ENCODE measurements around the gene B3GNT3. TPM values are rescaled to one million over a fixed set of nuclear protein-coding genes. Genes with fewer than 3 reads are reported as not detected.
A peak's percentile ranks its signal among the peaks of the same experiment; 100 is the strongest.

The B3GNT3 gene
- total and polyA plus RNA-seq, 2 of the 13 experiments (the other 11 are each of a cell fraction or from before 2014, with no cell fraction given), result 0.86 to 4.0 TPM

DNA sequence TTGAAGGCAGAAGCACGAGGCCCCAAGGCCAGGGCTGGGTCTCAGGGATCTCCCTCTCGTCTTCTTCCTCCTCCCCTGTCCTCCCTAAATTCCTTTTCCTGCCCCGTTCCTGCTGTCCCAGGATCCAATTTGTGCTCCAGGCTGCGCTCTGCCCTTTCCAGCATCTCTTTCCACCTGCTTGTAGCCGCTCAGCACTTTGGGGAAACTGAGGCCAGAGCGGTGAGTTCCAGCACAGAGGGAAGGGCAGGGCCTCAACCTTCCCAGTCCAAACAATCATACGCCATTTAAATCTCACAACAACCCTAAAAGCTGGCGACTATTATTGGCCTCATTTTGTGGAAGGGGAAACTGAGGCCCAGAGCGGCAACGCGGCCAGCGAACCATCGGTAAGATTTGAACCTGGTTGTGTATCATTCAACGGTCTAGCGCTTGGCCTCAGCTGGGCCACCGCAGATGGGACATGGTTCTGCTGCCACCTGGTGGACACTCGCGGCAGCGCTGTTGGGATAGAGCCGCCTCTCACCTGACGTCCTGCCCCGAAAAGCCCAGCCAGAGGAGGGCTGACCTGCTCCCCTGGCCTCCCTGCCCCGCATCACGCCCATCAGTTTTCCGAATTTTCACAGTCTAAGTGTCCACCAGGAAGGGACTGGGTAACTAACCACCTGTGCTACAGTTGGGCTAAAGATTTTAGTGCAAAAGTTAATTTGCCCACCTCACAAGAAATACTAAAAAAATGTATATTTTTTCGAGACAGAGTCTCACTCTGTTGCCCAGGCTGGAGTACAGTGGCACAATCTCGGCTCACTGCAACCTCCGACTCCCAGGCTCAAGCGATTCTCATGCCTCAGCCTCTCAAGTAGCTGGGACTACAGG, 60.6 kb downstream of the B3GNT3 start (continued):
- TF ChIP-seq, protein P1, sequence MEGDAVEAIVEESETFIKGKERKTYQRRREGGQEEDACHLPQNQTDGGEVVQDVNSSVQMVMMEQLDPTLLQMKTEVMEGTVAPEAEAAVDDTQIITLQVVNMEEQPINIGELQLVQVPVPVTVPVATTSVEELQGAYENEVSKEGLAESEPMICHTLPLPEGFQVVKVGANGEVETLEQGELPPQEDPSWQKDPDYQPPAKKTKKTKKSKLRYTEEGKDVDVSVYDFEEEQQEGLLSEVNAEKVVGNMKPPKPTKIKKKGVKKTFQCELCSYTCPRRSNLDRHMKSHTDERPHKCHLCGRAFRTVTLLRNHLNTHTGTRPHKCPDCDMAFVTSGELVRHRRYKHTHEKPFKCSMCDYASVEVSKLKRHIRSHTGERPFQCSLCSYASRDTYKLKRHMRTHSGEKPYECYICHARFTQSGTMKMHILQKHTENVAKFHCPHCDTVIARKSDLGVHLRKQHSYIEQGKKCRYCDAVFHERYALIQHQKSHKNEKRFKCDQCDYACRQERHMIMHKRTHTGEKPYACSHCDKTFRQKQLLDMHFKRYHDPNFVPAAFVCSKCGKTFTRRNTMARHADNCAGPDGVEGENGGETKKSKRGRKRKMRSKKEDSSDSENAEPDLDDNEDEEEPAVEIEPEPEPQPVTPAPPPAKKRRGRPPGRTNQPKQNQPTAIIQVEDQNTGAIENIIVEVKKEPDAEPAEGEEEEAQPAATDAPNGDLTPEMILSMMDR (CRISPR knock-in tag; IDR thresholded peaks at IDR 0.05), result peak; percentile 97
- TF ChIP-seq ZNF879 (CRISPR knock-in tag; IDR thresholded peaks at IDR 0.05), result no peak
- no peak for TF ChIP-seq ZNF446 (CRISPR knock-in tag; IDR thresholded peaks at IDR 0.05)
- TF ChIP-seq SNRNP70 (IDR thresholded peaks at IDR 0.05; ENCODE audit: low read depth, low read length), result no peak
- TF ChIP-seq, protein P2, sequence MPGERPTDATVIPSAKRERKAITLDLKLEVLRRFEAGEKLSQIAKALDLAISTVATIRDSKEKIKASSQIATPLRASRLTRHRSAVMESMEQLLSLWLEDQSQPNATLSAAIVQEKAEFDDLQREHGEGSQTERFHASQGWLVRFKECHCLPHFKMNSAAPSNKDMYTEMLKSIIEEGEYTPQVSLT (CRISPR knock-in tag; IDR thresholded peaks at IDR 0.05; ENCODE audit: borderline replicate concordance, low read depth), result no peak
- no peak for TF ChIP-seq TRIM24 (CRISPR knock-in tag; IDR thresholded peaks at IDR 0.05)
- TF ChIP-seq, protein P3, sequence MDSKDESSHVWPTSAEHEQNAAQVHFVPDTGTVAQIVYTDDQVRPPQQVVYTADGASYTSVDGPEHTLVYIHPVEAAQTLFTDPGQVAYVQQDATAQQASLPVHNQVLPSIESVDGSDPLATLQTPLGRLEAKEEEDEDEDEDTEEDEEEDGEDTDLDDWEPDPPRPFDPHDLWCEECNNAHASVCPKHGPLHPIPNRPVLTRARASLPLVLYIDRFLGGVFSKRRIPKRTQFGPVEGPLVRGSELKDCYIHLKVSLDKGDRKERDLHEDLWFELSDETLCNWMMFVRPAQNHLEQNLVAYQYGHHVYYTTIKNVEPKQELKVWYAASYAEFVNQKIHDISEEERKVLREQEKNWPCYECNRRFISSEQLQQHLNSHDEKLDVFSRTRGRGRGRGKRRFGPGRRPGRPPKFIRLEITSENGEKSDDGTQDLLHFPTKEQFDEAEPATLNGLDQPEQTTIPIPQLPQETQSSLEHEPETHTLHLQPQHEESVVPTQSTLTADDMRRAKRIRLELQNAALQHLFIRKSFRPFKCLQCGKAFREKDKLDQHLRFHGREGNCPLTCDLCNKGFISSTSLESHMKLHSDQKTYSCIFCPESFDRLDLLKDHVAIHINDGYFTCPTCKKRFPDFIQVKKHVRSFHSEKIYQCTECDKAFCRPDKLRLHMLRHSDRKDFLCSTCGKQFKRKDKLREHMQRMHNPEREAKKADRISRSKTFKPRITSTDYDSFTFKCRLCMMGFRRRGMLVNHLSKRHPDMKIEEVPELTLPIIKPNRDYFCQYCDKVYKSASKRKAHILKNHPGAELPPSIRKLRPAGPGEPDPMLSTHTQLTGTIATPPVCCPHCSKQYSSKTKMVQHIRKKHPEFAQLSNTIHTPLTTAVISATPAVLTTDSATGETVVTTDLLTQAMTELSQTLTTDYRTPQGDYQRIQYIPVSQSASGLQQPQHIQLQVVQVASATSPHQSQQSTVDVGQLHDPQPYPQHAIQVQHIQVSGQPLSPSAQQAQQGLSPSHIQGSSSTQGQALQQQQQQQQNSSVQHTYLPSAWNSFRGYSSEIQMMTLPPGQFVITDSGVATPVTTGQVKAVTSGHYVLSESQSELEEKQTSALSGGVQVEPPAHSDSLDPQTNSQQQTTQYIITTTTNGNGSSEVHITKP (CRISPR knock-in tag; IDR thresholded peaks at IDR 0.05; ENCODE audit: low read depth), result no peak
- TF ChIP-seq, protein P4, sequence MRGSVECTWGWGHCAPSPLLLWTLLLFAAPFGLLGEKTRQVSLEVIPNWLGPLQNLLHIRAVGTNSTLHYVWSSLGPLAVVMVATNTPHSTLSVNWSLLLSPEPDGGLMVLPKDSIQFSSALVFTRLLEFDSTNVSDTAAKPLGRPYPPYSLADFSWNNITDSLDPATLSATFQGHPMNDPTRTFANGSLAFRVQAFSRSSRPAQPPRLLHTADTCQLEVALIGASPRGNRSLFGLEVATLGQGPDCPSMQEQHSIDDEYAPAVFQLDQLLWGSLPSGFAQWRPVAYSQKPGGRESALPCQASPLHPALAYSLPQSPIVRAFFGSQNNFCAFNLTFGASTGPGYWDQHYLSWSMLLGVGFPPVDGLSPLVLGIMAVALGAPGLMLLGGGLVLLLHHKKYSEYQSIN (CRISPR knock-in tag; IDR thresholded peaks at IDR 0.05; ENCODE audit: borderline replicate concordance), result no peak
- TF ChIP-seq ZNF644 (CRISPR knock-in tag; IDR thresholded peaks at IDR 0.05; ENCODE audit: low read depth), result no peak
- 0 out of 2 replicates have a peak, but pooled peaks have one; percentile 27 for TF ChIP-seq ZFP90 (CRISPR knock-in tag; IDR thresholded peaks at IDR 0.05; ENCODE audit: borderline replicate concordance)
- TF ChIP-seq, protein P5, sequence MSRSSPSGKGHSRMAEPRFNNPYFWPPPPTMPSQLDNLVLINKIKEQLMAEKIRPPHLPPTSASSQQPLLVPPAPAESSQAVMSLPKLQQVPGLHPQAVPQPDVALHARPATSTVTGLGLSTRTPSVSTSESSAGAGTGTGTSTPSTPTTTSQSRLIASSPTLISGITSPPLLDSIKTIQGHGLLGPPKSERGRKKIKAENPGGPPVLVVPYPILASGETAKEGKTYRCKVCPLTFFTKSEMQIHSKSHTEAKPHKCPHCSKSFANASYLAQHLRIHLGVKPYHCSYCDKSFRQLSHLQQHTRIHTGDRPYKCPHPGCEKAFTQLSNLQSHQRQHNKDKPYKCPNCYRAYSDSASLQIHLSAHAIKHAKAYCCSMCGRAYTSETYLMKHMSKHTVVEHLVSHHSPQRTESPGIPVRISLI (CRISPR knock-in tag; IDR thresholded peaks at IDR 0.05; ENCODE audit: borderline replicate concordance), result peak; percentile 48; the same call in 1 of the 2 replicates
- TF ChIP-seq DPF2 (CRISPR knock-in tag; IDR thresholded peaks at IDR 0.05; ENCODE audit: borderline replicate concordance, low read depth), result no peak
- TF ChIP-seq PHF5A (CRISPR knock-in tag; IDR thresholded peaks at IDR 0.05; ENCODE audit: low read depth, unreplicated experiment), result no peak
- no peak for TF ChIP-seq CCAR2 (optimal IDR thresholded peaks at IDR 0.05; ENCODE audit: low read depth, low read length)
- no peak for TF ChIP-seq ZNF572 (CRISPR knock-in tag; IDR thresholded peaks at IDR 0.05)
- TF ChIP-seq NR3C1 (CRISPR knock-in tag; IDR thresholded peaks at IDR 0.05), result no peak
- TF ChIP-seq ARNT (IDR thresholded peaks at IDR 0.05), result no peak
- no peak for TF ChIP-seq FOXM1 (CRISPR knock-in tag; IDR thresholded peaks at IDR 0.05)

Measured in HepG2 (cell line).